CD14-positive monocyte (primary cell): ENCODE measurements around the gene CPED1. TPM values are rescaled to one million over a fixed set of nuclear protein-coding genes. Genes with fewer than 3 reads are reported as not detected.
A peak's percentile ranks its signal among the peaks of the same experiment; 100 is the strongest.

Experiments
- DNase-seq, 3 donors: peaks; one replicate each; pipeline ENCODE4 v3.0.0-alpha.2; 2011 to 2022
- H2AFZ ChIP-seq: 2 replicates; pipeline ENCODE4 v1.6.0; 2012; ENCODE audit warnings: mild to moderate bottlenecking, low read depth, low read length, inconsistent platforms; ENCODE audit not compliant: insufficient read depth, poor library complexity, severe bottlenecking
- H3K27ac ChIP-seq, 2 donors: 1 replicate in 1 of 2; 2 replicates in 1 of 2; pipeline ENCODE4 v1.5.1; 2012 to 2013; ENCODE audit warnings: low read length in 2 of 2, control low read depth in 1 of 2, inconsistent platforms in 1 of 2, low read depth in 1 of 2, mild to moderate bottlenecking in 1 of 2
- H3K27me3 ChIP-seq, 2 donors: one replicate each; pipeline versions ENCODE4 v1.6.0 to v1.6.1; 2011 to 2013; ENCODE audit warnings: low read length in 2 of 2; ENCODE audit not compliant: control insufficient read depth in 2 of 2, insufficient read depth in 2 of 2
- H3K36me3 ChIP-seq, 2 donors: replicated peaks in 1 of 2; 1 replicate in 1 of 2; 2 replicates in 1 of 2; pipeline versions ENCODE4 v1.5.1 to v1.6.1; 2012 to 2013; ENCODE audit warnings: low read length in 2 of 2, control low read depth in 1 of 2, inconsistent platforms in 1 of 2, mild to moderate bottlenecking in 1 of 2; ENCODE audit not compliant: insufficient read depth in 2 of 2, control insufficient read depth in 1 of 2
- H3K4me1 ChIP-seq, 2 donors: 1 replicate in 1 of 2; 2 replicates in 1 of 2; pipeline versions ENCODE4 v1.5.1 to v1.6.1; 2012 to 2013; ENCODE audit warnings: low read length in 2 of 2, control low read depth in 1 of 2, inconsistent platforms in 1 of 2, mild to moderate bottlenecking in 1 of 2, moderate library complexity in 1 of 2; ENCODE audit not compliant: insufficient read depth in 2 of 2, control insufficient read depth in 1 of 2
- H3K4me2 ChIP-seq: replicated peaks from 2 replicates; pipeline ENCODE3; 2012; ENCODE audit warnings: low read length, moderate library complexity, mild to moderate bottlenecking; ENCODE audit not compliant: poor library complexity, severe bottlenecking; ENCODE audit errors: extremely low read depth
- H3K4me3 ChIP-seq, 3 experiments: fragments of 200-600 bp in 1 of 3; sonication (generic) in 1 of 3; replicated peaks in 1 of 3; 1 replicate in 2 of 3; 2 replicates in 1 of 3; pipeline ENCODE4 v1.5.1; 2011 to 2013; ENCODE audit warnings: low read length in 3 of 3, mild to moderate bottlenecking in 3 of 3, control low read depth in 2 of 3, low read depth in 2 of 3, inconsistent platforms in 1 of 3, moderate library complexity in 1 of 3
- H3K79me2 ChIP-seq: 2 replicates; pipeline ENCODE4 v1.6.0; 2012; ENCODE audit warnings: mild to moderate bottlenecking, control low read depth, inconsistent platforms, low read length, moderate library complexity; ENCODE audit not compliant: insufficient read depth
- H3K9ac ChIP-seq: 2 replicates; pipeline ENCODE4 v1.6.0; 2017; ENCODE audit warnings: low read length, mild to moderate bottlenecking; ENCODE audit not compliant: insufficient read depth, poor library complexity, severe bottlenecking
- H3K9me3 ChIP-seq, 2 donors: replicated peaks in 1 of 2; 1 replicate in 1 of 2; 2 replicates in 1 of 2; pipeline versions ENCODE4 v1.5.1 to v1.6.1; 2012 to 2013; ENCODE audit warnings: low read length in 2 of 2, control low read depth in 1 of 2; ENCODE audit not compliant: control insufficient read depth in 1 of 2, insufficient read depth in 1 of 2
- H4K20me1 ChIP-seq: 2 replicates; pipeline ENCODE4 v1.6.0; 2012; ENCODE audit warnings: mild to moderate bottlenecking, low read length, control low read depth, moderate library complexity; ENCODE audit not compliant: insufficient read depth
- H3K27ac Mint-ChIP-seq, 7 donors: one replicate each; pipeline ENCODE4 v1.8.0; 2020; ENCODE audit warnings: mild to moderate bottlenecking in 7 of 7, mixed read lengths in 7 of 7, moderate library complexity in 6 of 7, inconsistent platforms in 2 of 7
- H3K27me3 Mint-ChIP-seq, 3 donors: one replicate each; pipeline ENCODE4 v1.8.0; 2021 to 2022; ENCODE audit warnings: low read depth in 3 of 3, mild to moderate bottlenecking in 3 of 3, mixed read lengths in 3 of 3, moderate library complexity in 3 of 3, inconsistent platforms in 1 of 3
- H3K36me3 Mint-ChIP-seq, 2 donors: one replicate each; pipeline ENCODE4 v1.8.0; 2020; ENCODE audit warnings: mixed read lengths in 2 of 2, inconsistent platforms in 1 of 2, mild to moderate bottlenecking in 1 of 2
- H3K4me1 Mint-ChIP-seq: one replicate; pipeline ENCODE4 v1.8.0; 2020; ENCODE audit warnings: mild to moderate bottlenecking, mixed read lengths
- H3K4me3 Mint-ChIP-seq, 2 donors: one replicate each; pipeline ENCODE4 v1.8.0; 2020; ENCODE audit warnings: mild to moderate bottlenecking in 2 of 2, mixed read lengths in 2 of 2, moderate library complexity in 1 of 2
- H3K9me3 Mint-ChIP-seq, 7 donors: one replicate each; pipeline ENCODE4 v1.8.0; 2020 to 2022; ENCODE audit warnings: mixed read lengths in 7 of 7, mild to moderate bottlenecking in 6 of 7, moderate library complexity in 6 of 7, inconsistent platforms in 2 of 7
- CTCF ChIP-seq: fragments of 200-600 bp; IDR thresholded peaks from one replicate; pipeline ENCODE4 v1.8.0; 2022; ENCODE audit warnings: antibody characterized with exemption, mild to moderate bottlenecking
- WGBS: methylation state at CpG from one replicate; pipeline ENCODE4 v1.1.5; 2013; ENCODE audit warnings: missing lambda C conversion rate; ENCODE audit not compliant: insufficient coverage; 5-methylcytosine and 5-hydroxymethylcytosine counted together
- intact Hi-C, 2 donors: fragments of 100-400 bp; cut with micrococcal nuclease; formaldehyde crosslinking; loops; one replicate each; pipeline versions ENCODE4 v1.15.0 to v1.15.1; 2023
- polyA plus RNA-seq, 3 donors: library from polyadenylated mRNA; depleted of rRNA in 1 of 3; unstranded in 2 of 3; stranded (reverse) in 1 of 3; fragments of 300-500 nt in 2 of 3; fragments of >200 nt in 1 of 3; fragmentation: Illumina TruSeq in 2 of 3; gene quantifications; 1 replicate in 2 of 3; 2 replicates in 1 of 3; pipeline ENCODE4 v1.2.3, GENCODE V29; 2012 to 2021

Gene CPED1
- polyA plus RNA-seq, 3 donors, result 9.8 to 30.0 (median 20.4) TPM

- no peak for DNase-seq
- intact Hi-C loops, result no loop called here
- H3K36me3 ChIP-seq, result no peaks in the 10 kb centered on the region
These were observed 198.2 kb downstream of the CPED1 start for GRCh38 chr7:121186746-121187145.

GRCh38 chr7:121187222-121187621 lies 198.7 kb downstream of the CPED1 start:
- Histone ChIP-seq H3K4me1 (peaks cover 5 to 8% of the 10 kb centered on the region in 2 donors), H3K9ac (no peak overlapping the region), H3K4me2 (no peak overlapping the region), H3K36me3 (no peaks in the 10 kb centered on the region), H3K27ac (no peak overlapping the region), H2AFZ (no peak overlapping the region), H3K9me3 (peaks cover 0 to 3% of the 10 kb centered on the region in 2 donors), H3K4me3 (no peak overlapping the region), H3K79me2 (no peaks in the 10 kb centered on the region), H4K20me1 (no peaks in the 10 kb centered on the region), H3K27me3 (no peaks in the 10 kb centered on the region)
- DNase-seq, result no peak
- H3K27me3 Mint-ChIP-seq, result peaks cover 0 to 3% (median 0%) of the 10 kb centered on the region in 3 donors
- TF ChIP-seq CTCF, result no peak
- H3K9me3 Mint-ChIP-seq, result peaks cover 3 to 8% (median 6%) of the 10 kb centered on the region in 7 donors
- 80% methylated on average over 1 of the region's 3 CpGs for WGBS
- intact Hi-C loops, result no loop called here
- peaks cover 7% of the 10 kb centered on the region for H3K4me1 Mint-ChIP-seq
- peak overlapping the region in 1 of 7 donors; percentile 53 for H3K27ac Mint-ChIP-seq
- no peak overlapping the region for H3K4me3 Mint-ChIP-seq
- no peaks in the 10 kb centered on the region for H3K36me3 Mint-ChIP-seq

More at GRCh38 chr7:121186746-121187145, 198.2 kb downstream of the CPED1 start:
- no peaks in the 10 kb centered on the region for H4K20me1 ChIP-seq
- H3K4me2 ChIP-seq, result no peak overlapping the region
- no peak overlapping the region for H3K27ac ChIP-seq
- WGBS, result no CpG with 5 or more reads among the region's 1 CpG
- Mint-ChIP-seq H3K27ac (no peak overlapping the region), H3K27me3 (peaks cover 0 to 3% (median 0%) of the 10 kb centered on the region in 3 donors), H3K36me3 (no peaks in the 10 kb centered on the region), H3K9me3 (peaks cover 3 to 8% (median 6%) of the 10 kb centered on the region in 7 donors), H3K4me3 (no peak overlapping the region), H3K4me1 (peaks cover 7% of the 10 kb centered on the region)
- no peak overlapping the region for H3K4me3 ChIP-seq
- H3K27me3 ChIP-seq, result no peaks in the 10 kb centered on the region
- H3K9me3 ChIP-seq, result peaks cover 0 to 3% of the 10 kb centered on the region in 2 donors
- no peak overlapping the region for H2AFZ ChIP-seq
- H3K9ac ChIP-seq, result no peak overlapping the region
- H3K4me1 ChIP-seq, result peaks cover 5 to 8% of the 10 kb centered on the region in 2 donors
- no peak for TF ChIP-seq CTCF
- no peaks in the 10 kb centered on the region for H3K79me2 ChIP-seq
